Upper lobe of right lung (tissue), 1 donor: ENCODE data around the gene FBXO34. TPM values are rescaled to one million over a fixed set of nuclear protein-coding genes. Genes with fewer than 3 reads are reported as not detected.

Experiments
- total RNA-seq: library from RNA; stranded (reverse); fragmentation: NEBNext Ultra II Directional; extraction: Animal tissue kit (Norgen Biotek cat#: 25700); gene quantifications from one replicate; pipeline ENCODE4 v1.2.1, GENCODE V29; 2021
- donor health status: DM: no; HTN: yes; CAD: no; lungs with severe emphysema.

Gene FBXO34
- total RNA-seq, 1 donor from 2014 or later, result 29.2 TPM

Other genes starting within 250 kb of the FBXO34 start
- 3.5 TPM for gene WDHD1, start 244.3 kb upstream of the FBXO34 start, total RNA-seq
- gene SOCS4, start 244.2 kb upstream of the FBXO34 start, total RNA-seq, result 23.8 TPM
- 72.5 TPM for gene MAPK1IP1L, start 219.8 kb upstream of the FBXO34 start, total RNA-seq
- gene LGALS3, start 142.2 kb upstream of the FBXO34 start, total RNA-seq, result 351 TPM
- 0.52 TPM for gene DLGAP5, start 79.8 kb upstream of the FBXO34 start, total RNA-seq
- gene ATG14, start 140.4 kb downstream of the FBXO34 start, total RNA-seq, result 10.3 TPM
- gene TBPL2, start 169.2 kb downstream of the FBXO34 start, total RNA-seq, result not detected